T-helper 1 cell treated with Interleukin-12 subunit alpha and Interleukin-12 subunit beta and Interleukin-4 antibody, amounts not matched to agents 30 ng/mL and 1 ng/mL, for 36 hours (primary cell): ENCODE measurements around the gene MYO5C. TPM values are rescaled to one million over a fixed set of nuclear protein-coding genes. Genes with fewer than 3 reads are reported as not detected.
"Not testable (repeated sequence)": the region's sequence is repeated elsewhere in the genome, so short reads cannot be mapped to it uniquely, and the experiment has no call there.

Source experiments
- intact Hi-C: fragments of 100-400 bp; cut with micrococcal nuclease; formaldehyde crosslinking; loops from one replicate; pipeline ENCODE4 v1.15.1; 2024
- total RNA-seq: library from RNA; stranded (reverse); gene quantifications from 2 replicates; pipeline ENCODE4 v1.2.3, GENCODE V29; 2022

Gene MYO5C
- total RNA-seq, 1 donor from 2014 or later, result 1.2 TPM

DNA sequence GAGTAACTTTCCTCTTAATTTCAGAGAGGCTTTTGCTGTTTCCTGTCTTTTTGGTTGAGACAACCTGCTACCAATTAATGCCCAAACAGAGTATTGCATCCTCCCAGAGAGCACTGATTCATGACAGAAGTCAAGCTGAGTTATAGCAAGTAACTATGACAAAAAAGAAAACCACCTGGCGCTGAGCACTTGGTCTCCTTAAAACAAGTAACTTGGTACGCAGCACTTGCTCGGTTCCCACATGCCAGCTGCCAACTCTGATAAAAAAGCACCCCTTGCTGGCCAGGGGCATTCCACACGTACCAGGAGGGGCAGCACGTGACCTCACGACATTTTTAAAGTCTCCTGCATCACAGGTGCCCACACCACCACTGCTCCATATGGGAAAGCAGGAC, 13.5 kb upstream of the MYO5C start:
- intact Hi-C loops, result no loop called here

DNA sequence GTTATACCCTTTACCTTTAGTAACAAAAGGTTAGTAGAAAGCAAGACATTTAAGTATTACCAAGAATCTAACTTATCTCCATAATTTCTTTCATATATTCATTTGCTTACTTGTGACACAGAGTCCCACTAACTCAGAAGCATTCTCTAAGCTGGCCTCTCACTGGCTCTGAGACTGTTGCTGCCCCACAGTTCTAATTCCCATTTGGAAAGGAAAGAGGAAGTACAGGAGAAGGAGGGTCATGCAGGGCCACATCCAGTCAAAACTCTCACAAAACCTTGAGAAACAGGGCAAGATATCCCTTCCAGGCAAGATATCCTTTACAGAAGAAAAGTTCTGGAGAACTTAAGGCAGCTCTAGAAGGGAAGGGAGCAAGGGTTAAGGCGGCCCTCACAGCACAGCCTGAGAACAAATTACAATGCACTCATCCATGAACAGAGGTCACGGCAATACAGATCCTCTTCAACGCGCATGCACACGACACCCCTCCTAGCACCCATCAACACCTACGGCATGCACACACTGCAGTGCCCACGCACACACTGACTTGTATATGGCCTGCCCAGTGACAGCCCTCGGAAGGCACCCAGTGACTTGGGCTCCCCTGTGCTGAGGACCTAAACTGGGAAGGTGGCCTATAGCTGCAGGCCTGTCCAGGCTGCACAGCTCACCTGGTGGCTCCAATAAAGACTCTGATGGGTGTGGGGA, 13.0 kb upstream of the MYO5C start:
- intact Hi-C loops, result no loop called here

DNA sequence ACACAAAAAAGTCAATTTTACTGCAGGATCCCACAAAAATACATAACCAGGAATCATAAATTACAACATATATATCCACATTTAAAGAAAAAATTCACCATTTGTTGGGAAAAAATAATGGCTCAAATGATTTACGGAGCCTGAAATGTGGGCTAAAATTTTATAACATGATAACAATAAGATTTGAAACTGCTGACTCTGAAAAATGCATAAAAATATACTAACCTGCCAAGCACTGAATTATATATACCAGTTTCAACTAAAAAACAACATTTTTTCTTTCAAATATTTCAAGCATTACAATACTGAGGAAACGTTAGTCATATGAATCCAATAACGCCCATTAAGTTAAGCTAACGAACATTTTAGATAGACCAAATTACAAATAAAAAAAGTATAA, 12.2 kb upstream of the MYO5C start:
- intact Hi-C loops, result no loop called here

DNA sequence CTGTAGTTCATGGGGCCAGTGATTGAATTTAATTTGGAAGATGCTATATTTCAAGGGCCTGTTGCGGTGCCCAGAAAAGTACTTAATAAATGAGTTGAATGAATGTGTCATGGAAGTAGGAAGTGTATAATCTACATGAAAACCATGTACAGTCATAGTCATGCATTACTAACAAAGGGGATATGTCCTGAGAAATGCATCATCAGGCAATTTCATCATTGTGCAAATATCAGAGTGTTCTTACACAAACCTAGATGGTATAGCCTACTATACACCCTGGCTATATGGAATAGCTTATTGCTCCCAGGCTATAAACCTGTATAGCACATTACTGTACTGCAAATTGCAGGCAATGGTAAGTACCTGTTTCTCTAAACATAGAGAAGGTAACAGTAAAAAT, 10.7 kb upstream of the MYO5C start:
- intact Hi-C loops, result no loop called here

DNA sequence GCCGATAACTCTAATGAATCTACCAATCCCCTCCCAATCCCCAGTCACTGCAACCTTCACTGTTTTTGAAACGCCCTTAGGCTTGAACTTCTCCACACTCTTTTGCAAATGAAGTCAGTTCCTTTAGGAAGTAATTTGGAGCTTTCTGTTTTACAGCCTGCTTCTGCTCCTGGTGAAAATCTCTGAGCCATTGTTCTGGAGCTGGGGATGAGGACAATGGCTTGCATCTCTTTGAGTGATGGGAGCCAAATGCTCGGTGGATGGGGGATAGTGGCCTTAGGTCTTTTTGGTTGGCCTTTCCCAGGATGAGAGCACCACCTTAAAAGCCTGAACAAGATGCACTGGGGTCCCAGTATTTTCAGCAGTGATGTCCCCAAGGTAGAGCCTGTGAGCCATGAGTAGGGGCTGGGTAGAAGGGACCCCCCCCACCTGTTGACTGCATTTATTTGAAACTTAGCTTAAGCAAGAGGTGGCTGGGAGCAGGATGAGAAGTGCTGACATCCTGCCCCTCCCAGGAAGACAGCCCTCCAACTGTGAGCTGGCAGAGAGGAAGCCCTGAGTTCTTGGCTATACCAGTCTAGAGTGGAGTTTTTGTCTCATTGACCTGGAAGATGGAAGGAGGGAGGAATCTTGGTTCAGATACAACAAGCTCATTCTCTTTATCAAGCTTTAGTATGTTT, 7.6 kb upstream of the MYO5C start:
- intact Hi-C loops, result no loop called here

DNA sequence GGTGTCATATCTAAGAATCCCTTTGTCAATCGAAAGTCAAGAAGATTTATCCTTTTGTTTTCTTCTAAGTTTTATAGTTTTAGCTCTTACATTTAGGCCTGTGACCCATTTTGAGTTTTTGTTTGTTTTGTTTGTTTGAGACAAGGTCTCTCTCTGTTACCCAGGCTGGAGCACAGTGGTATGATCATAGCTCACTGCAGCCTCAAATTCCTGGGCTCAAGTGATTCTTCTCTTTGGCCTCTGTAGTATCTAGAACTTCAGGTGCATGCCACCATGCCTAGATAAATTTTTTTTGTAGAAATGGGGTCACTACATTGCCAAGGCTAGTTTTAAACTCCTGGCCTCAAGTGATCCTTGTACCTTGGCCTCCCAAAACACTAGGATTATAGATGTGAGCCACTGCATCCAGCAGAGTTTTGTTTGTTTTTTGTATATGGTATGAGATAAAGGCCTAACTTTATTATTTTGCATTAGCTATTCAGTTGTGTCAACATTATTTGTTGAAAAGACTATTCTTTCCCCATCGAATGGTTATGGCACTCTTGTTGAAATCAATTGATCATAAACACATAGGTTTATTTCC, 5.8 kb upstream of the MYO5C start:
- intact Hi-C loops, result no loop called here

DNA sequence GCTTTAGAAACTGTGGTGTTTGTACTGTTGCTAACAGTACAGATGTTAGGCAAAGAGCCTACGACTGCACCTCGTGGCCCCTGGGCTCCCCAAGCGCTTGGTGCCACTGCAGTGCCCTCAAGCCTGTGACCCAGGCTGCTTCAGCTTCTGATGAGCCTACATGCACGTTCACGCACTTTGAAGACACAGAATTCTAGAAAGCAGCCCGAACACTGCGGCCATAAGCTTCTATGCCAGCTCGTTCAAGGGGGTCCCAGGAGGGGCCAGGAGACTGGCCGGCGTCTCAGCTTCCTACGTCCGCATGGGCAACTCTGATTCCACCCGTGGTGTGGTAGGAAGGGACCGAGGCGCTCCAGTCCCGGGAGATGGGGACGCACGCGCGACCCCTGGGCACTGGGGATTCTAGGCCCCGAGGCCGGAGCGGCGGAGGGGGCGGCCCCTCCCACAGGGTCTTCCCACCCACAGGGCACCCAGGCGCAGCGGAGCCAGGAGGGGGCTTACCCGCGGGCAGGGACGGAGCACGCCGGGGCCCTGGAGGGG, 653 bp downstream of the MYO5C start:
- intact Hi-C loops, result no loop called here

DNA sequence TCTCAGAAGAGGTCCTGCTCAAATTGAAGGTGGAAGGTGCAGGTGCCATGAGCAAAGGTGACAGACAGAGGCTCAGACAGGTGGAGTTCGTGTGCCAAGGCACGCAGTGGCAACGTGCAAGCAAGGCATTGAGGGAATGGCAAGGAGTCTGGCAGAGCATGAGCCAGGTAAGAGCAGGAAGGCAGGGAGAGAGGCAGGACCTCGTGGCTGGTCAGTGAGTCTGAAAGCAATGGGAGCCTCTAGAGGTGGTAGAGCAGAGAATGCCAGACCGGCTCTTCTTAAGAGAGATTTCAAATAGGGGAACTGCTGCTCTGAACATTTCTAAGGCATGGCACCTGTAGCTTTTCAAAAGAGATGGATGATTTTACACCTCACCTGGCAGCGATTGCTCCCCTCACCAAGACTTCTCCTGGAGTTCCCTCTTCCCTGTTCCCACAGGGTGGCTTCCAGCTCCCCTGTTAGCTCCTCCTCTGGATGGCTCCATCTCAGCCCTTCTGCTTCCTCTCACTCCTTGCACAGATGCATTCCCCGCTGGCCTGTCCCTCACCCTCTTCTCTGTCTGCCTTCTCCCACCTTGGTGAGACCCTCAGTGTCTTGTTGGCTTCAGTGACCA, 2.7 kb downstream of the MYO5C start:
- intact Hi-C loops, result no loop called here

DNA sequence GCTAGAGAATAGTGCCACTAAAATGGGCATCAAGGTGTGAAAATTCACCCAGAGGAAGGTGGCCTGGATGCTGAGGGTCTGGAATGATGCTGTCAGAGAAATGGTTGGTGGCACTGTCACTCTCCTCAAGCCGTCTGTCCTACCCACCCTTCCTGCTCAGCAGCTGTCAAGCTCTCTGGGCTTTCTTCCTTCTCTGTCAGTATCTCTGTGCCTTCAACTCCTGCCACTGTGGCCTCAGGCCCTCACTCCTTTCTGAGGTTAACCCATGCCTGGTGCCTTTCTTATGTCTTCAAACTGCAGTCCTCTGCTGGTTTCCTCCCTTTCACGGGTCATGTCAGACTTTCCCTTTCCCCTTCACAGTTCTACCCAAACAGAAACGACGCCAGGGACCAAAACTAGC, 4.4 kb downstream of the MYO5C start:
- intact Hi-C loops, result loop anchor here (2.0 kb wide), 1 partner anchor 34 kb away; no protein-coding TSS in a partner anchor

DNA sequence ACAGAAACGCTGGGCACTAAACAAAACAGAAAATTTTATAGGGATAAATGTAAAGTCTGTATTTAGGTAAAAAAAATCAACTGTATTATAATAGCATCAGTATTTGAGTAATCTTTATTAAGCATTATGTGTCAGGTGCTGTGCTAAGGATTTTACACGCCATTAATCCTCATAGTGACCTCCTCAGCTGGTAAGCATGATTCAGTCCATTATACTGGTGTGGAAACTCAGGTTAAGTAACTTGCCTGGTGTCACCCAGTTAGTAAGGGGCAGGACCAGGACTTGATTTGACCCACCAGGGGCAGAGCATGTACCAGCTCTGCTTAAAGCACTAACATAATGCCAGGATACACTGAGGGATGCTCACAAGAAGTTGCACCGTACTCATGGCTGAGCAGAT, 4.8 kb downstream of the MYO5C start:
- intact Hi-C loops, result loop anchor here (2.0 kb wide), 1 partner anchor 34 kb away; no protein-coding TSS in a partner anchor

DNA sequence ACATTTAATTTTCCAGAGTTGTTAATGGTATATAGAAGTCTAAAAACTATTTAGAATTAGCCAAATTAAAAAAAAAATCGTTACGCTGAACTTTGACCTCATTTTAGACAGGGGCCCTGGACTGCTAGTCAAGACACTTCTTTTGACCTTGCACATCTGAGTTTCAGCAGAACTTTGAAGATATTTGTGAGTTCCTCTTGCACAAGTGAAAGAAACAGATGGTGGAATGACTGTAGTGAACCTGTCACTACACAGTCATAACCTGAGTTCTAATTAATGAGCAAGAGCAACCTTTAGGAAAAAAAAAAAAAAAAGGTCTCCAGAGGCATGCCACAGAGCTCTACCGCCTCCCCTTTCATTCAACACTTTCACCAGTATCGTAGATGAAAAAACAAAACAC, 5.3 kb downstream of the MYO5C start:
- intact Hi-C loops, result loop anchor here (2.0 kb wide), 1 partner anchor 34 kb away; no protein-coding TSS in a partner anchor

DNA sequence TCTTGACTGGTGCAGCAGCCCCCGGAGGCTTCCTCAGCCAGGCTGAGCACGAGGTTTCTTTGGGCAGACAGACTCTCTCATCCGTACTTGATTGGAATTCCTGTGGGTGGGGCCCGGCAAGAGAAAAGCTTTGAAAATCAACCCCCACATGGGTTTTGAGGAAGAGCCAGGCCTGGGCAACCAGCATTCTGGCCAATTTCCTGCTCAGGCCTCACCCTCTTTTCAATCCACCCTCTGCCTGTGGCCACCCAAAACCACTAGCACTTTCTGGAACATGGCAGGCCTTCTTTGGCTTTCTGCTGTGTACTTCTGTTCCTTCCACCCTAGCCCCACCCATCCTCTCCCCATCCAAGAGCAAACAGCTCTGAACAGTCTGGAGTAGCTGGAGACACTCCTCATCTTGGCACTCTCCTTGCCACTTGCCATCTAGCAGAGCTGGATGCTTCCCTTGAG, 5.9 kb downstream of the MYO5C start:
- intact Hi-C loops, result loop anchor here (2.0 kb wide), 1 partner anchor 33 kb away; no protein-coding TSS in a partner anchor

DNA sequence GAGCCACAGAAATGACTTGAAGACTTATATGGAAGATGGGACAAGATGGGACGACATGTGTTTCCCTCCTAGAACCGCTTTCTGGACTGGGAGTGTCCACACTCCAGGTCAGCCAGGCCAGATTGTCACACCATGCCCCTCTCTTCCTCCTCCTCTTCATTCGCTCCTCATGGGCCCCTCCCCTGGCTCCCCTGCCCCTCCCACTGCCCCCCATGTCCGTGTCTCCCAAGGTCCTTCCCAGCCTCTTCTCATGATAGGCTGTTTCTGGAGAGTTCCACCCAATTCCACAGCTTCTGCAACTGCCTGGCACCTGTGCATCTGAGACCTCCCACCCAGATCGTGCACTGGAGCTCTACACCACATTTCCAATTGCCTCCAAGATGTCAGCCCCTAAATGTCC, 6.6 kb downstream of the MYO5C start:
- intact Hi-C loops, result no loop called here

DNA sequence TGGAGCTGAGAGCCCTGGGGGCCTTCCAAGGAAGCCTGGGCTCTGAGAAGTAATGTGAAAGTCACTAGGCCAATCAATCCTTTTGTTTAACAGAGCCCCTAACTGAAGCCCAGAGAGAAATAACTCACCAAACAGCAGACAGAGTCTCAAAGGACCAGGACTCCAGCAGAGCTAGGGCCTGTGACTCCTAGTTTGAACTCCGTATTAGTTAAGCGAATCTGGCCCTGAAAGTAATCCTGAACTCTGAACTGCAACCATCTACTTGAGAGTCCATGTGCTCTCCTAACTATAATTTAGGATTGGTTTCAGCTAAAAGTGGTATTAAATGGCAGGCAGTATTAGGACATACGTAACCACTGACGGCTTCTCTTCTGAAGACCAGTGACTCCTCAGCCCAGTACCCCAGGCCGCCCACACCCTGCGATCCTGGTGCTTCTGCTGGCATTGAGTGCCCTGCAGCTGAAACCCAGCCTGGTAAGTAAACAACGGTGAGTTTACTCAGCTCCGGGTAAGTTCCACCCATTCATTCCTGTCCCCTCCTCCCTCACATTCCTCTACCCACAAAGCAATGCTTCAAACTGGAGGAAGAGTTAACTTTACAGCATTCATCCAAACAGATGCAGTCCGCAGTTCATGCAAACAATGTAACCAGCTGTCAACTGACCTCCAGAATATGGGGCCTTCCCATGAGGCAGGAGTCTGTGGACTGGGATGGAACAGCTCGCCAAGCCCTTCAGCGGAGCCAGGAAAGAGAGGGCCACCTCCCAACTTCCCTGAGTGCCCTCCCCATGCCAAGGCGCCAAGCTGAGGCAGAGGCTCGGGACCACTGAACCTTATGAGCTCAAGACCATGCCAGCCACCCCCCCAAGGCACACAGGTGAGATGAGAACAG, 7.3 kb downstream of the MYO5C start:
- intact Hi-C loops, result no loop called here

DNA sequence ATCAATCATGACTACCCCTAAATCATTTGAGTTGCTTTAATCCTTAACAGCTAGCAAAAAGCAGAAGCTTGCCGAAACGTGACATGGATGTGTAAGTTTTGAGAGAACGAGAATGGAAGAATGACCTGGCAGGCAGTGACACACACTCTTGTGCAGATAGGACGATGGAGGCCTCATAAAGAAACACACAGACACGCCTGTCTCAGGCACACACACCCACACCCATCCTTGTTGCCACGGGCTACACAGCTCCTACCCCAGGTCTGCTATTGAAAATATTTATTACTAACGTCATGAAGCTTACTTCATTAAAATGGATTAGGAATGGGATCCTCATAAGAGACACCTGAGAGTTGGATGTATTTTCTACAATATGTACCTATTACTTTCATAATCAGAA, 8.5 kb downstream of the MYO5C start:
- intact Hi-C loops, result no loop called here

DNA sequence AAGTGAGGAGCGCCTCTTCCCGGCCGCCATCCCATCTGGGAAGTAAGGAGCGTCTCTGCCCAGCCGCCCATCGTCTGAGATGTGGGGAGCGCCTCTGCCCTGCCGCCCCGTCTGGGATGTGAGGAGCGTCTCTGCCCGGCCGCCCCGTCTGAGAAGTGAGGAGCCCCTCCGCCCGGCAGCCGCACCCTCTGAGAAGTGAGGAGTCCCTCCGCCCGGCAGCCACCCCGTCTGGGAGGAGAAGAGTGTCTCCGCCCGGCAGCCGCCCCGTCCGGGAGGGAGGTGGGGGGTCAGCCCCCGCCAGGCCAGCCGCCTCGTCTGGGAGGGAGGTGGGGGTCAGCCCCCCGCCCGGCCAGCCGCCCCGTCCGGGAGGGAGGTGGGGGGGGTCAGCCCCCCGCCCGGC, 9.7 kb downstream of the MYO5C start:
- intact Hi-C loops, result not testable (repeated sequence)

DNA sequence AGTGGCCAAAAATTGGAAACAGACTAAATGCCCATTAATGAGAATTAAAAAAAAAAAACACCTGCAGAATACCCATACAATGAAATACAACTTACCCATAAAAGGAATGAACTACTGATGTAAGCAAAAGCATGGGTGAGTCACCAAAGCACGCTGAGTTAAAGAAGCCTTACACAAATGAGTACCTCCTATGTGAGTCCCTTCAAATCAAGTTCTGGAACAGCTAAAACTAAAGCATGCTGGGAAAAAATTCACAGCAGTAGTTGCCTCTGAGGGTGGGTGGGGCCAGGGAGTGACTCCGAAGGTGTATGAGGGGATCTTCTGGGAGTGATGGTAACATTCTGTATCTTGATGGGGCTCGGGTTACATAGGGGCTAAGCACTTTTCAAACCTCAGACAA, 11.4 kb downstream of the MYO5C start:
- intact Hi-C loops, result no loop called here

DNA sequence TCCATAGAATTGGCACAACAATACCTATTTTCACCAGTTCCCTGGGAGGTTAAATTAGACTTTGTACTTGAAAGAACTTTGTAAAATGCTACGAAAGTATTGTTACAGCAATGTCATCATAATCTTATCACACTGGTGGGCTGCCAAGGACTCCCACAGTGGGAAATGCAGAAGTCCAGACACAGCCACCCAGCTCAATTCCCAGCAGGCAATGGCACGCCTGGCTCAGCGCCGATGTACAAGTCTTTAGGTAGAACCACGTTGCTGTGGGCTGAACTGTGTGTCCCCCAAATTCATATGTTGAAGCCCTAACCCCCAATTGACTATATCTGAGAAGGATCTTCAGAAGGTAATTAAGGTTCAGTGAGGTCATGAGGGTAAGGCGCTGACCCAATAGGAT, 12.3 kb downstream of the MYO5C start:
- intact Hi-C loops, result no loop called here

DNA sequence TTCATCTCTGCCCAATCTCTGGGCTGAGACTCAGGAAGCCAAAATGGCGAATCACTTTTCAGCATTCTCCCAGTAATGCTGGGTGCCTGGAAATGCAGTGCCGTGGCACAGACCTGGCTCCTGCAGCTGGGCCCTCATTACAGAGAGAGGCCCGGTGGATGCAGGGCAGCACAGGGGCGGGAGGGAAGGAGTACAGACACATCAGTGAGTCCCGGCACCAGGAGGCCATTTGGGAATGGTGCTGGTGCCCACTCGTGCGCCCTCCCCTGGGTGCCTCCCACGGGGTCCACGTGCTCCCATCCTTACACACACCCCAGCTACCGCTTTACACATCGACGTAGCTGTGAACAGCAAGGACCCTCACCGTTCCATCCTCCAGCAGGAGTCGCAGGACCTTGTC, 13.2 kb downstream of the MYO5C start:
- intact Hi-C loops, result no loop called here

DNA sequence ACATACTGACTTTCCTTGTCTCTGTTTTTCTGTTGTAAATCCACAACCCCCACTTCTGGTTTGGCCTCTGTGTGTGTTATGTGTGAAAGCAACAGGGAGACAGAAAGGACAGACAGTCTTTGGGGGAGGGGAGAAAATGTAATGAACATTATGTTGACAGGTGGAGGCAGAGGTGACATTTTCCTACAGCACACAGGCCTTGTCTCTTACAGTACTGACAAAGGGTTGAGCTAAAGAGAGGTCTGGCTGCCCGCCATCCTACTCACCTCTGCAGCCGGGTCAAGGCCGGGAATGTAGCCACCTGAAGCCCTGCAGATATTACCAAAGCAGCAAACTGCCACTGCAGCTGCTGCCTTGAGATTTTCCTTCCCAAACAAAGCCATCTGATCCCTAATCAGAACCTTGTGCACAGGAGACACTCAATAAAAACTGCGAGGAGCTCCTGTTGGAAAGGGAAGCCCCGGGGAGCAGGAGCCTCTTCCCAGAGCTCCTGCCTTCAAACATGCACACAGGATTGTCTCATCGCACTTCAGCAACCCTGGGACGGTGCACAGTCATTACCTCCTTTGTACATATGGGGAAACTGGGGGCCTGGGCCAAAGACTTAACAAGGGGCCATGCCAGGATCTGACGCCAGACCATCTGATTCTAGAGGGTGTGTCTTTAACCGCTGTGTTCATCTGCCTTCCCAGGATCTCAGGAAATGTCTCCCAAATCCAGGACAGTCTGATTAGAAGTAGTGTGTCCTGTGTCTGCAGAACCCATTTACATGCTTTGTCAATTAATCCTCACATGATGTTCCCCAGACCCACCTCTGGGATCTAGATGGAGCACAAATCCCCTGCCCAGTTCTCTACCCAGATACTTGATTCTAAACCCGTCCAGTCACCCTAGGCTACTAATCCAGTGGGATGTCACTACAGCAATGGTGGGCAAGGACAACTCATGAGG, 14.2 kb downstream of the MYO5C start:
- intact Hi-C loops, result no loop called here
